Tibial nerve (tissue), 3 donors: Measurements from ENCODE around the gene ZBTB16.

ENCODE experiments used
- POLR2A ChIP-seq, 2 donors: fragments of 450-650 bp; IDR thresholded peaks; one replicate each; pipeline ENCODE4 v1.6.1; 2017; ENCODE audit warnings: antibody characterized with exemption in 2 of 2, mild to moderate bottlenecking in 2 of 2, moderate library complexity in 2 of 2
- TF ChIP-seq, protein P1 (sequence below), 5 experiments: fragments of 200-600 bp in 3 of 5; fragments of 450-650 bp in 2 of 5; sonication (generic) in 3 of 5; IDR thresholded peaks; one replicate each; pipeline ENCODE4 v1.5.1; 2016 to 2019; ENCODE audit warnings: antibody characterized with exemption in 5 of 5, mild to moderate bottlenecking in 3 of 5, moderate library complexity in 2 of 5

DNA sequence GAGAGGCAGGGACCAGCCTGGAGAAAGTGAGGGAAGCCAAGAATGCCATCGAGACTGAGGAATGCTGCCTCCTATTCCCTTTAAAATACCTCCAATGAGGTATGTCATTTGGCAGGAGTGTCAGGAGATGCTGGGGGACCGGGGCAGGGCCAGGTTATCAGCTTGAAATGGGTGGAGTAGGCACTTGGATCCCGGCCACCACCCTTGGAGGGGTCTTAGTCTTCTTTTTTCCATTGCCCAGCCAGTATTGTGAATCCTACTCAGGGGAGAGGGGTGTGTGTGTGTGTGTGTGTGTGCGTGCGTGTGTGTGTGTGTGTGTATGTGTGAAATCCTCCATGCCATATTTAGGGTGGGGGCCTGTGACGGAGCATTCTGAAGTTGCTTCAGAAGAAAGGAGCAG, 116.2 kb downstream of the ZBTB16 start:
- TF ChIP-seq, protein P1, sequence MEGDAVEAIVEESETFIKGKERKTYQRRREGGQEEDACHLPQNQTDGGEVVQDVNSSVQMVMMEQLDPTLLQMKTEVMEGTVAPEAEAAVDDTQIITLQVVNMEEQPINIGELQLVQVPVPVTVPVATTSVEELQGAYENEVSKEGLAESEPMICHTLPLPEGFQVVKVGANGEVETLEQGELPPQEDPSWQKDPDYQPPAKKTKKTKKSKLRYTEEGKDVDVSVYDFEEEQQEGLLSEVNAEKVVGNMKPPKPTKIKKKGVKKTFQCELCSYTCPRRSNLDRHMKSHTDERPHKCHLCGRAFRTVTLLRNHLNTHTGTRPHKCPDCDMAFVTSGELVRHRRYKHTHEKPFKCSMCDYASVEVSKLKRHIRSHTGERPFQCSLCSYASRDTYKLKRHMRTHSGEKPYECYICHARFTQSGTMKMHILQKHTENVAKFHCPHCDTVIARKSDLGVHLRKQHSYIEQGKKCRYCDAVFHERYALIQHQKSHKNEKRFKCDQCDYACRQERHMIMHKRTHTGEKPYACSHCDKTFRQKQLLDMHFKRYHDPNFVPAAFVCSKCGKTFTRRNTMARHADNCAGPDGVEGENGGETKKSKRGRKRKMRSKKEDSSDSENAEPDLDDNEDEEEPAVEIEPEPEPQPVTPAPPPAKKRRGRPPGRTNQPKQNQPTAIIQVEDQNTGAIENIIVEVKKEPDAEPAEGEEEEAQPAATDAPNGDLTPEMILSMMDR (IDR thresholded peaks at IDR 0.05), result no peak
- TF ChIP-seq POLR2A (IDR thresholded peaks at IDR 0.05), result no peak
